NOMO-1 treated with DMSO at 0.1 percent for 48 hours (cell line): ENCODE data around the gene EGFR.

Experiments
- DNase-seq: peaks from one replicate; lab custom pipeline; 2025; ENCODE audit not compliant: unreplicated experiment; lab: John Stamatoyannopoulos, UW

EGFR gene

DNA sequence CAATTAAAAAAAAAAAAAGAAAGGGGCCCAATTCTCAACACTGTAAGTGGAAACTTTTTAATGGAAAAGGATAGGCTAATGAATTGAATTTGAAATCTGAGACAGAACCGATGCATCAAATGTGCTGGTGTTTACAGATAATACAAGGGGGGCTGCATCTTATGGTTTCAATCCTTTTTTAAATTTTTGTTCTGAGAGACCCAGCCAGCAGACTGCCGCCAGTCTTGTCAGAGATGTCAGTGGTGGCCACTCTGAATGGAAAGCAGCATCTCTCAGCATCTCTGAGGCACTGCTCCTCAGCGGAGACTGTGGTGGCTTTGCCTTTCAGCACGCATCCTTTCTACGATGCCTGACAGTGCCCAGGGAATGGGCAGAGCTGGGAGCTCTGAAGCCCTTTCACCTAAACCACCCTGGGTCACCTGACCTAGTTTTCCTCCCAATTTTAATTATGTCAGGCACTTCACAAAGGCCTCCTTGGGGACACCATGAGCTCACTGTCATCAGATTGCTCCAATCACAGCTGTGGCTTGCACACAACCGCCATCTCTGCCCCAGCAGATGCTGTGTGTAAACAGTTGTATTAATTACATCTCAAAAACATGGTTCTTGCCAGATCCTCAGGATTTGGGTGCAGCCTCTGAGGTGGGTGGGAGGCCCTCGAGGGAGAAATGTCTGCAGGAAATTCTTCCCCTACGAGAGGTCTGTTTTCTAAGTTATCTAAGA, 81.2 kb downstream of the EGFR start:
- DNase-seq: no peak

DNA sequence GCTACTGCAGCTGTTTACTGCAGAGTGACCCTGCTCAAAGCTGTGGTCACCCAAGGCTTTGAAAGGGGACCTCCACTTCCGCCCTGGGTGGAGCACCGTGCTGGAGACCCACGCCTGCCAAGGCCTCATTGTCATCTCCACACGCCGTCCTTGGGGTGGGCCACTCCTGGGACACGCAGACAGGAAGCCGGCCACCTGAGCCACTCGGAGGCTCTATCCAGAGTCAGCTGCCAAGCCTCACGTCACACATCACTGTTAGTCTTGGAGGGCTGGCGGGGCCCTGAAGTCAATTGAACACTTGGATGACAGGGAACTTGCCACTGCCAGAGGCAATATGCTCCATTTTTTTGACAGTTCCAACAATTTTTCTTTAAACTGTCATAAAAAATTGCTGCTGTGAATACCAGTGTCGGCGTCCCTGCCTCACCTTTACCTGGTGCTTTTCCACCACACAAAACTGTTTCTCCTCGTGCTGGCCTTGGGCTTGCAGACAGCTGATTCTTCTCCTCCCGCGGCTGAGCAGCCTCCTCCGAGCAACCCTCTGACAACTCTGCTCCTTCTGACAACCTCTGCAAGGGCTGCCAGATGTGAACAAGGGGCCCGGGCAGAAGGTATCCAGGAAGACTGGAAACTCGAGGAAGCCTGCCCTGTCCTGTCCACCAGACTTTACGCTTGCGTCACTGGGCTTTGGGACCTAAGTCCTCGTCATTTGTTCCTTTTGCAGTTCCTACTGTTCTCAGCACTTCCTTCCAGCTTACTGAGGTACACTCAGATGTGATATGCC, 81.9 kb downstream of the EGFR start:
- DNase-seq: no peak

DNA sequence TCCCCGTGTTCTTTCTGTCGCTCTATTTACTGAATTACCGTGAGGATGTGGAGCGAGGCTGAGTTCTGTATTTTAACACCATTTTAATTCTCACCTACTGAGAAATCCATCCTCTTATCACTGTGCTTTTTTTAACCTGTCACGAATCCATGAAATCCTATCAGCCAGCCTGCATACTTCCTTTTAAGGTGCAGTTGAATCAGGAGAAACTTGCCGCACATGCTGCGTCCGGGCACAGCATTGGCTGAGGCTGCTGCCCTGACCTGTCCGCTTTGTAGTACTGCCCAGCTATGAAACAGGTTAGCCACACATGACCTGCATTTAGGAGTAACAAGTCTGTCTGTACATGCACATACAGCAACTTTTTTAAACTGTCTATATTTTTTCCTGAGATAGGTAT, 82.5 kb downstream of the EGFR start:
- DNase-seq: no peak

DNA sequence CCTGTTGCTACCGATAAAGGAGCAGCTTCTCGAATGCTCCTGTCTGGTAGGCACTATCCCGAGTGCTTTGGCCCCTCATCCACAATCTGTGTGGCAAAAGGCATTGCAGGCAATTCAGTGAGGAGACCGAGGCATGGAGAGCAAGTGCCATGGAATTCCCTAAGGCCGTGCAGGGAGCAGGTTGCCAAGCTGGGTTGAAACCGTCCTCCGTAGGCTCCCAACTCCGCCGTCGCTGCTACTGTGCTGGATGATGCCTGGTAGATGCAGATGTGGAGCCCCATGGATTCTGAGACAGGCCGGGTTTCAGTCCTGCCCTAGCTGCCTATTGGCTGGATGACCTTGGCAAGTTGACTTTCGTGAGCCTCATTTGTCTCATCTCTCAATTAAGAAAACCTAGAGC, 85.3 kb downstream of the EGFR start:
- no peak for DNase-seq

DNA sequence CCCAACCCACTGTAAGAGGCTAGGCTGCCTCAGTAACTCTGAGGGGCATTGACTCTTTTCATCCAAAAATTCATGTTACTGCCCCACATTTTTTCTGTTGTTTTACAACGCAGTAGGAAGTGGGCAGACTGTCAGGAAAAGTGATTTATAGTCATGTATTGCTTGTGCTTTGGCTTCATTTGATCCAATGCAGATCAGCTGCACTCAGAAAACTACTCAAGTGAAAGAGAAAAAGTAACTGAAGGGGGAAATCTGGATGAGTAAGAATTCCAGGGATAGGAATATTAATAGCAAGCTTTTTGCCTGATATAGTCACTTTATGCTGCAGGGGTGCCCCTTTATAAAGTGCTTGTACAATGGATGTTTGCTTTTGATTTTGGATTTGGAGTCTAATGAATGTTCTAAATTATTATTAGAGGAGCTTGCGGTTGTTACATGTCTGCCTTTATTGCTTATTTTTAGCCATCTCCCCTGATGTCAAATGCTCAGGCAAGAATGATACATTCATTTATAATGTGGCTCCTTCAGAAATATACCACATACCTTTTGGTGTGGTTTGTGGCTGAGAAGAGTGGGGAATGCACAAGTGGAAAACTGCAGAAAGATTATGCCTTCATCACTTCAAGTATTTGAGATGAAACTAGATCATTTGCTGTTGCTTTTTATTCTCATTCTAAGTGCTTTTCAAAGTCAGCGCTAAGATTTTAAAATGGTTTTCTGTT, 86.1 kb downstream of the EGFR start:
- DNase-seq: no peak

DNA sequence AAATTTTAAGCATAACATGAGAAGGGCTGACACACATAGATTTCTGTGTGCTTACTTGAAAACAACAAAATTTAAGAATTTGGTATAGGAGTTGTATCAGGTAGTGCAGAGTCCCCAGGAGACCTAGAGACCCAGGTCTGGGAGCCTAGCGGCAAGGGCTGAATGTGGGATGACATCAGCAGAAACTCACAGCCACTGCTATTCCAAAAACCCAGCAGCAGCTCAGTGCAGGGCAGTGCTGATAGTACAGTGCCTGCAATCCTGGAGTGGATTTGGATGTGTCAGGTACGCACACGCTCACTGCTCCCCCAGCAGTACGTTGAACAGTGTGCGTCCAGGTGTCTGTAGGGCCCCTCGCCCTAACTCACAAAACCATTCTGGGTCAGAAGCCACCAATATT, 87.1 kb downstream of the EGFR start:
- DNase-seq: no peak

DNA sequence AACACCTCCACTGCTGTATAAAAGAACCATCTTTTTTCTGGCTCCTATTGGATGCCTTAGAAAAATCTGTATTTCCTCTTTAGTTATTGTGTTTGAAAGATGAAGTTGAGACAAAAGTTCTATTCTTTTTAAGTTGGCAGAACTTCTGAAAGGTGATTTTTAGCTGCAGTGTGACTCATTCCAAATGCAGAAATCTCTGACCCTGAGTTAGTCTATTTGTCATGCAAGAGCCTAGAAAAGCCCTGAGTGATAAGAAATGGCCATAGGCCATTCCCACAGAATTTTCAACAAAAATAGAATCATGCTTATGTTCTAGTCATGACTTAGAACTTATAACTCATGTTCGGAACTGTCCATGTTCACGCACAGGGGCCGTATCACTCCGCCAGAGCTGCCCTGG, 89.1 kb downstream of the EGFR start:
- no peak for DNase-seq

DNA sequence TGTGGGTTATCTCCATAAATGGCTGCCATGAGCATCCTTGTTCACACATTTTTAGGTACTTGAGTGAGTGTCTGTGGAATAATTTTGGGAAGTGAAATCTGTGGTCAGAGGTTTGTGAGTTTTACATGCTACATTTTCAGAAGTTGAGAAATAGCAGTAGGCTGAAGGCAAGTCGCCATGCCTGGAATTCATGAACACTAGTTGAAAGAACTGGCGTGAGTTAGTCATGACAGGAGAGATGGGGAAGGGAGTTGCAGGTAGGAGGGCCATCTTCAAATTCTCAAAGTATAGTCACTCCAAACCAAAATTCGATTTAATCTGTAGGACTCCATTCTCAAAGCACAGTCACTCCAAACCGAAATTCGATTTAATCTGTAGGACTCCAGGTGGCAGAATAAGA, 89.6 kb downstream of the EGFR start:
- DNase-seq: no peak

DNA sequence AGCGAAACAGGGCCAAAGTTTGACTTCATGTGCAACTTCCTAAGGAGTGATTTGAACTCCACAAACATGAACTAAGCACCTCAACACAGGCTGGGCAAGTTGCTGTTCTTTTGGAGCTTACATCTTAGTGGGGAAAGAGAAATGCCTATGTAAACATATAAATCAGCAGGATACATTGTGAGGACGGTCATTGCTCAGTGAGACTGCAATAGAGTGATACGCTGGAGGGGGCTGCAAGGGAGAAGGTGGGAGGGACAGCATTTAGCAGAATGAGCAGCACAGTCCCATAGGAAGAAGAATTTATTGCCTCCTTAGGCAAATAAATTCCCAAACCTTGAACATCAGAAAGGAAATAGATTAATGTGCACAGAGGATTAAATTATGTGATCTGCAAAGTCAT, 90.0 kb downstream of the EGFR start:
- DNase-seq: no peak

DNA sequence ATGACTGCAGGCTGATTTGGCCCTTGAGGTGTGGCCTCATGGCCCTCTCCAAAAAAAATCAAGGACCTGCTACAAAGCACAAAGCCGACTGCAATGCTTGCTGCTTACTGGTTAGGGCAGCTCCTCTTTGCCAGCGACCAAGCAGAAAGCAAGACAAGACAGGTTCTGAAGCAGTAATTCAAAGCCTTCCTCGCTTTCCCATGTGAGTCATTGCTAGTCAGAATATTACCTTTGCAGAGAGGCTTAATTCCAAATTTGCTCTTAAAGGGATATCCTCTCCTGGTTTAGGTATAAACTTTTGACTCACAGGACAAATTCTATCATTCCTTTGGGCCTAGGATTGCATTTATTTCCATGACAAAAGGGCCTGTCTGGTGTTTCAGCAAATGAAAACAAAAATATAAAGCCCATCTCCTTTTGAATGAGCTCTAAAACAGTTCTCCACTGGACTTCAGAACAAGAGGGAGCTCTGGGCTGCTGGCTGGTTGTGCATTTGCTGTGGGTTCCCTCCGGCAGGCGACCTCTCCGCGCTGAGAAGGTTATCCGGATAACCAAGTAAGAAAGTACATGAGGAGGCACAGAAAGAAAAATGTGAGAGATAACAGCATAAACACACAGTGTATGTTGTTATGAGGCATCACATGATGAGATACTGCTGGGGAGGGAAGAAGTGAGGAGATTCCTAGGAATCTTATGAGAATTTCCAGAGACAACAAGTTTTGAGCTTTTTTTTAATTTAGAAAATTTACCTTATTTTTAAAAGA, 90.8 kb downstream of the EGFR start:
- no peak for DNase-seq

DNA sequence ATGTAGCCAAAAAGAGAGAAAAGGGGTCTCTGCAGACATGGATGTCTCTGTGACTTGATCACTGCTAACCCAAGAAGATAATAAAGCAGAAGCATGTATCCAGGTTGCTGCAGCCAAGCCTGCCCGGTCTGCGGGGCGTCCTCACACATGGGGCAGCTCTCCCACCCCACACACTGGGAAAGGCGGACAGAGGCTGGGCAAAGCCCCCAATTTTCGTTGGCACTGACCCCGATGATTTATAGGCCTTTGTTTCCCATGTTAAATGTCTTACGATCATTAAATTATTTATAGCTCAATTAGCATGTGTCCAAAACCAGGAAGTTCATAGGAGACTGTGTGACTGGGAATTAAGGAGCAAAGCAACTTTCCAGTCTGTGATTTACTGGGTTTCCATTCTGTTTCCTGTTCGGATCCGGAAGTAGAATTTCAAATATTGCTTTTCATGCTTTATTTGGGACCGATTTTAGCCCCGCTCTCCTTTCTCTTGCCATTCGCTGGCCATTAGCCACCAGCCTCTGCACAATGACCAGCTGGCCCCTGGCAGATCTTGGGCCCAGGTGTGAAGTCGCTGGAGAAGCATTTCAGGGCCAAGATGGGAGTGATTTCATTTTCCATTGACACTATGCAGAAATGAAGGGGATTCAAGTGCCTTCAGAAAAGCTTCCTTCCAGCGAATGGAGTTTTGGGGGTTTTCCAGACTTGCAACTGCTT, 91.6 kb downstream of the EGFR start:
- no peak for DNase-seq

DNA sequence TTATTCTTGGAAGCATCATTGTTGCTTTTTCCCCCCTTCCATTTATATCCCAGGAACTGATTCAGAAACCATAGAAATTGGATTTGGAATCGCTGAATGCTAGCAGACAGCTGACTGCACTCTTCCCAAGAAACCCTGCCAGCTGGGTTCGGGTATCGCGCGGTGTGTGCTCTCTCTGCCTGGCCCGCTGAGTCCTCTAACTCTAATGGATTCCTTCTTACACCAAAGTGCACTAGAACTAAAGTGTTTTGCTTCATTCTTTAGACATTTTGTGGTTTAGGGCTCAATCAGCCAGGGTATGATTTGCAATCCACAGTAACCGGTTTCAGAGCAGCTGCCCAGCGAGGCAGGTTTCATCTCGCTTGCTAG, 92.2 kb downstream of the EGFR start:
- DNase-seq: no peak

DNA sequence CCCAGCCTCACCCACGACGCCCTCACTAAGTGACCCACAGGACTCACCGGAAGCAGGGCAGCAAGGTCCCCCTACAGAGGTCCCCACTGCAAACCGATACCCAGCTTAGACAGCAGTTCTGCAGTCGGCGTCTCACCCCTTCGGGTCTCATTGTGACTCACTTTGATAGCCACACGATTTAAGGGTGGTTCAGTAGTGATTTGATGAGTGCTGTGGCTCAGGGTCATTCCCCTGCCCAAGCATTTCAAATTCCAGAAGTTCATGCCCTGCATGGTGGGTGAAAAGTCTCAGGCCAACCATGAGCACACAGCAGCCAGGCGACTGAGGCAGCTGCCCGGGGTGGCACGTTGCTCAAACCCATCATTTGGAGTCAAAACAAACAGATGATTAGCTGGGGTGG, 93.2 kb downstream of the EGFR start:
- no peak for DNase-seq

DNA sequence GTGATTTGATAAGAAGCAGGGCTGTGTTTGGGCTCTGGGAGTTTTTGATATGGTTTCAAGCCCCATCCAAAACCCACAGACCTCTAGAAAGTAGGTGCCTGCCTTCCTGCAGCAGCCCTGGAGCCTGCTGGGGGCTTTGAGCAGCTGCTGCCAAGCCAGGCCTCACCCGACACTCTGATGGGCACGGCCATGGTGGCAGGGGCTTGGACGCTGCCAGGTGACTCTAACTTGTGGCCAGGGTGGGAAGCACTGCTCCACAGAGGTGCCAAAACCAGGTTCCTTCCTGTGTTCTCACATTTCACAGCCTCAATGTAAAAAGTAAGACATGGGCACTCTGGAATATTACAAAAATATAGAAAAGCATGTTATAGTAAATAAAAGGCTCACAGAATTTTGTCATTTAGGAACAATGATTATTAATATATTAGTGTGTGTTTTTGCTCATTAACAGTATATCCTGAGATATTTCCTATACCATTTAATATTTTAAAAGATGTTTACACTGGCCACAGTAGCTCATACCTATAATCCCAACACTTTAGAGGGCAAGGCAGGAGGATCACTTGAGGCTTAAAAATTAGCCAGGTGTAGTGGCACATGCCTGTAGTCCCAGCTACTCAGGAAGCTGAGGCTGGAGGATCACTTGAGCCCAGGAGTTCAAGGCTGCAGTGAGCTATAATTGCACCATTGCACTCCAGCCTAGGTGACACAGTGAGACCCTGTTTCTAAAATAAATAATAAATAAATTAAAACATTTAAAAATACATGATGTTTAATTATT, 95.1 kb downstream of the EGFR start:
- no peak for DNase-seq

DNA sequence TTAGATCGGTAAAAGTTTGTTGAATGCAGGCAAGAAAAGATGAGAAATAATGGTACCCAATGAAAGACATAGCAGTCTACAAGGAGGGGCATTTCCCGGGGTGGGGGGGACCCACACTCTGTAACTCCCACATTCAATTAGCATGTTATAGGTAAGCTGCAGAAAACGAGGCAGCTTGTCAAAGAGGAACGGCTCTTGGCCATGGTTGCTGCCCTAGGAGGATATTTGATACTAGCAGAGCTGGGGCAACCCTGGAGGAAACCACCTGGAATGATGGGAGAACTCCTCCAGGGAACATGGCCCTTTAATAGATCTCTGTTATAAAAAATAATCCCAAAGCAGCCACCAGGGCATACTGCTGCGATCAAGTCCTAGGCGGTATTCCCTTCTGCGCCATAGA, 98.5 kb downstream of the EGFR start:
- no peak for DNase-seq

DNA sequence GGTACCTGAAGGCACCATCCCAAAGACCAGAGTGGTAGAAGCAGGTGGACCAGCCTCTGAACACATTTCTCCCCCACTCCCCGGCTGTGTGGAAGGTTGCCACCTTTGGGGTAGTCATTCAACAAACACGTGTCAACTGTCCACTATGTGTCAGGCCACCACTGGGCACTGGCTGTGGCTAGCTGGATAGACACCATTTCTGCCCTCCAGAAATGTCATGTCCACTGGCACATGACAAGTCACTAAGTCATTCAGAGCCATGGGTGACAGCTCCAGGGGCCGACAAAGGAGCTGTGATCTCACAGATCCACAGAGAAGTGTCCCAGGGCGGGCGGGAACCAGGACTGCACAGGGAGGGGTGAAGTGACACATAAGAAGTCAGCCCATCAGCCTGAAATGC, 99.6 kb downstream of the EGFR start:
- no peak for DNase-seq

DNA sequence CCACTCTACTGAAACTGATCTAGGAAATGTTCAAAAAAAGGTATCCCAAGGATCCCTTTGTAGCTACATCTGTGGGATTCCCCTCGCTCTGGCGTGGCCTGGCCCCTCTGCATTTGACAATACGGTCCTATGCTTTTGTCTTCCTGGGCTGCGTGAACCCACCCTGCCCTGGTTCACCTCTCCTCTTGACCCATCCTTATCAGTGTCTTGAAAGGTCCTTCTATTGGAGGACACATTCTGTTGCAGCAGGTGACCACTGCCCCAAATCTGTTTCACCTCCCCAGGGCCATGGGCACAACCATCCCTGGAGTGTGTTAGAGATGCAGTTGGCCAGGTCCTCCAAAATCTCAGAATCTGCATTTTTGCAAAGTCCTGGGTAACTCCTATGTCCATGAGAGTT, 100.8 kb downstream of the EGFR start:
- no peak for DNase-seq

DNA sequence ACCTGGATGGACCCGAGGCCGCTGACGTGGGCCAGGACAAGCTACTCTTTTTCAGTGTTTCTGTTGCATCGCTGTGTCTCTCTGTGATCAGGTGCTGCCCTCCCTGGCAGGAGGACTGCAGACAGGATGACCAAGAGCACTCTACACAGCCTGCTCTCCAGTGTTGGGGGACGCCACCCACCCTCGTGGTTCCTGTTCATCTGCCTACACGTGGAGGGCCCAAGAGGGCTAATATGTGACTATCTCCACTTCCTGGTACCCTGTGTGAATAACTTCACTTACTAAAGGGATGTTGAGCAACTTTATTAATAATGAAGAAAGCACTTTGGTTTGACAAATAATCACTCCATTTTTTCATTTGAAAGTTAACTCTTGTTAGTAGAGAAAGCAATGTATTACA, 101.3 kb downstream of the EGFR start:
- DNase-seq: no peak

DNA sequence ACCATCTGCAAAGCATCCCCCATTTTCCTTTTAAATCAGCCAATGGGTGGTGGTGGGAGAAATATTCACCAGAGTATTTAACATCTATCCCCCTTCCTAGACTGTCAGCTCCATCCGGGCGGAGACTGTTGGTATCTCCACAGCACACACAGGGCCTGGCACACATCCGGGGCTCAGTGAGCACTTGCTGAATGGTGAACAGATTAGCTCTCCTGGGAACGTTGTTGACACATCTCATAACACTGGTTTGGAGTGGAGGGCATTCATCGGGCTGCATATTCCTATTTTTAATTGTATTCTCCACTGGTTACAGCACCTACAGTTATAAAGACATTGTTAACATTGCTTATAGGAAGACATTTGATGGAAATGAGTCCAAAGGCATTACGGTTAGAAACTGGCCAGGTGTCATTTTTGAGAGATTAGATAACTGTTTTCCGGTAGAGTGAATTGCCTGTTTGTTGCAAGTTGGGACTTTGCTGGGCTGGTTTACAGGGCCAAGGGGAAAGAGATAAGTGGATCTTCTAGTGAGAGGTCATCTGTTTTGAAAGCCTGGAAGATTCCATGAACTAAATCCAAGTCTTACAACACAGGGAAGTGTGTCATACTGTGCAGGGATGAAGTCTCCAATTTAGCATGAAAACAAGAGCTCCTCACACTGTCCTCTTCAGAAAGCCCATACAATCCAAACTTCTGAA, 101.8 kb downstream of the EGFR start:
- no peak for DNase-seq
